Measurements from ENCODE around the gene OR1N2.
"Not testable (repeated sequence)": the region's sequence is repeated elsewhere in the genome, so short reads cannot be mapped to it uniquely, and the experiment has no call there.

Gene OR1N2, protein sequence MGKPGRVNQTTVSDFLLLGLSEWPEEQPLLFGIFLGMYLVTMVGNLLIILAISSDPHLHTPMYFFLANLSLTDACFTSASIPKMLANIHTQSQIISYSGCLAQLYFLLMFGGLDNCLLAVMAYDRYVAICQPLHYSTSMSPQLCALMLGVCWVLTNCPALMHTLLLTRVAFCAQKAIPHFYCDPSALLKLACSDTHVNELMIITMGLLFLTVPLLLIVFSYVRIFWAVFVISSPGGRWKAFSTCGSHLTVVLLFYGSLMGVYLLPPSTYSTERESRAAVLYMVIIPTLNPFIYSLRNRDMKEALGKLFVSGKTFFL

GRCh38 chr9:122552812-122553211 is at the start of gene OR1N2:
Gene OR1N2 (plus strand): TSS chr9:122553112. CDS start chr9:122553212, 100 bp downstream.
- Histone ChIP-seq H3K4me3 (ENCODE audit: low read length) (no peak within 1 kb of the TSS), H3K36me3 (ENCODE audit: insufficient read depth, low read depth, low read length) (no peaks in the 10 kb centered on the region), H3K4me1 (ENCODE audit: insufficient read depth, low read length) (no peaks in the 10 kb centered on the region), H3K27me3 (ENCODE audit: insufficient read depth, low read length) (no peaks in the 10 kb centered on the region), H3K27ac (ENCODE audit: low read length) (no peak within 1 kb of the TSS), H3K9me3 (ENCODE audit: insufficient read depth, low read depth, low read length) (peaks cover 85% of the 10 kb centered on the region), H3K9ac (ENCODE audit: low read depth, low read length) (no peak within 1 kb of the TSS)

DNA sequence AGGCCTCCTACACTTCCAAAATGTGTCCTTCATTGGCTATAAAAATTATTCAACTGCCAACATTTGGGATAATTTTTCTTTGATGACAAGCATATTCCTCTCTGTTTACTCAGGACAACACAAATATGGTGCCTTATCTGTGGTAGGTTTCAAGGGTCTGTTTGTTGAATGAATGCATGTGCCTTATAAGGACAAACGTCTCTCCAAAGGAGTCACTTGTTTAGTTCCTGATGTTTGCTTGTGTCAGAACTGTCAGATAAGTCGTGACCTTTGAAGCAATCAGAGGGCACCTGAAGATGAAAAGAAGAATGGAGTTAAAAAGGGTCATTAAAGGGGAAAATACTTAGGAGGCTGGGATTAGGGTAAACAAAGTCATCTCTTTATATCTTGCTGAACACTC is 45.9 kb upstream of the OR1N2 start:
- Histone ChIP-seq H3K4me3 (ENCODE audit: low read length) (no peak overlapping the region), H3K4me1 (ENCODE audit: insufficient read depth, low read length) (no peaks in the 10 kb centered on the region), H3K9me3 (ENCODE audit: insufficient read depth, low read depth, low read length) (peaks cover 71% of the 10 kb centered on the region), H3K27me3 (ENCODE audit: insufficient read depth, low read length) (no peaks in the 10 kb centered on the region; the same call in 1 of the 2 replicates), H3K27ac (ENCODE audit: low read length) (no peak overlapping the region), H3K36me3 (ENCODE audit: insufficient read depth, low read depth, low read length) (no peaks in the 10 kb centered on the region), H3K9ac (ENCODE audit: low read depth, low read length) (no peak overlapping the region)

- H3K9me3 ChIP-seq (ENCODE audit: insufficient read depth, low read depth, low read length), result peaks cover 66% of the 10 kb centered on the region
- no peaks in the 10 kb centered on the region for H3K36me3 ChIP-seq (ENCODE audit: insufficient read depth, low read depth, low read length)
- H3K27ac ChIP-seq (ENCODE audit: low read length), result no peak within 1 kb of the TSS
- H3K9ac ChIP-seq (ENCODE audit: low read depth, low read length), result no peak within 1 kb of the TSS
- H3K4me1 ChIP-seq (ENCODE audit: insufficient read depth, low read length), result no peaks in the 10 kb centered on the region
- no peak within 1 kb of the TSS for H3K4me3 ChIP-seq (ENCODE audit: low read length)
- H3K27me3 ChIP-seq (ENCODE audit: insufficient read depth, low read length), result peaks cover 2% of the 10 kb centered on the region; the same call in 1 of the 2 replicates
These were observed 42.4 kb upstream of the OR1N2 start, which contains the start of gene OR1J2 for GRCh38 chr9:122510502-122510901. Gene OR1J2 (plus strand): TSS chr9:122510802. CDS start chr9:122510802, 0 bp downstream.

- Histone ChIP-seq H3K4me1 (ENCODE audit: insufficient read depth, low read length) (no peaks in the 10 kb centered on the region), H3K9ac (ENCODE audit: low read depth, low read length) (no peak overlapping the region), H3K36me3 (ENCODE audit: insufficient read depth, low read depth, low read length) (no peaks in the 10 kb centered on the region), H3K9me3 (ENCODE audit: insufficient read depth, low read depth, low read length) (peaks cover 82% of the 10 kb centered on the region), H3K4me3 (ENCODE audit: low read length) (no peak overlapping the region), H3K27ac (ENCODE audit: low read length) (no peak overlapping the region), H3K27me3 (ENCODE audit: insufficient read depth, low read length) (peaks cover 5% of the 10 kb centered on the region; the same call in 1 of the 2 replicates)
These were observed 34.7 kb upstream of the OR1N2 start for GRCh38 chr9:122518226-122518625.

GRCh38 chr9:122518841-122519240 is 34.1 kb upstream of the OR1N2 start, which contains the start of gene OR1J4:
Gene OR1J4 (plus strand): TSS chr9:122519141. CDS start chr9:122519141, 0 bp downstream.
- Histone ChIP-seq H3K36me3 (ENCODE audit: insufficient read depth, low read depth, low read length) (no peaks in the 10 kb centered on the region), H3K4me3 (ENCODE audit: low read length) (no peak within 1 kb of the TSS), H3K27ac (ENCODE audit: low read length) (no peak within 1 kb of the TSS), H3K9ac (ENCODE audit: low read depth, low read length) (no peak within 1 kb of the TSS), H3K9me3 (ENCODE audit: insufficient read depth, low read depth, low read length) (peaks cover 86% of the 10 kb centered on the region), H3K4me1 (ENCODE audit: insufficient read depth, low read length) (no peaks in the 10 kb centered on the region), H3K27me3 (ENCODE audit: insufficient read depth, low read length) (peaks cover 5% of the 10 kb centered on the region; the same call in 1 of the 2 replicates)

GRCh38 chr9:122519376-122519775 is 33.5 kb upstream of the OR1N2 start:
- no peaks in the 10 kb centered on the region for H3K4me1 ChIP-seq (ENCODE audit: insufficient read depth, low read length)
- H3K27me3 ChIP-seq (ENCODE audit: insufficient read depth, low read length), result peaks cover 5% of the 10 kb centered on the region; the same call in 1 of the 2 replicates
- no peak overlapping the region for H3K4me3 ChIP-seq (ENCODE audit: low read length)
- peaks cover 85% of the 10 kb centered on the region for H3K9me3 ChIP-seq (ENCODE audit: insufficient read depth, low read depth, low read length)
- no peak overlapping the region for H3K27ac ChIP-seq (ENCODE audit: low read length)
- H3K9ac ChIP-seq (ENCODE audit: low read depth, low read length), result no peak overlapping the region
- no peaks in the 10 kb centered on the region for H3K36me3 ChIP-seq (ENCODE audit: insufficient read depth, low read depth, low read length)

DNA sequence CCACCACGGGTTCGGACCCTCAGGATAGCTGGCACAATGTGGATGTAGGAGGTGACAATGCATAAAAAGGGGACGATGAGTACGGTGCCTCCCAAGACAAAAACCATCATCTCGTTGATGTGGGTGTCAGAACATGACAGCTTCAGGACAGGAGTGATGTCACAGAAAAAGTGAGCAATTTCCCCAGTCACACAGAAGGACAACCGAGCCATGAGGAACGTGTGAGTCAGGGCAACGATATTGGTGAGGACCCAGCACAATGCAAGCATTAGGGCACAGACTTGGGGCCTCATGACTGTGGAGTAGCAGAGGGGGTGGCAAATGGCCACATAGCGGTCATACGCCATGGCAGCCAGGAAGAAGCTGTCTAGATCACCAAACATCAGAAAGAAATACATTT is 26.3 kb upstream of the OR1N2 start:
- H3K4me1 ChIP-seq (ENCODE audit: insufficient read depth, low read length), result no peaks in the 10 kb centered on the region
- H3K36me3 ChIP-seq (ENCODE audit: insufficient read depth, low read depth, low read length), result no peaks in the 10 kb centered on the region
- no peaks in the 10 kb centered on the region; the same call in 1 of the 2 replicates for H3K27me3 ChIP-seq (ENCODE audit: insufficient read depth, low read length)
- H3K27ac ChIP-seq (ENCODE audit: low read length), result no peak overlapping the region
- no peak overlapping the region for H3K9ac ChIP-seq (ENCODE audit: low read depth, low read length)
- no peak overlapping the region for H3K4me3 ChIP-seq (ENCODE audit: low read length)
- H3K9me3 ChIP-seq (ENCODE audit: insufficient read depth, low read depth, low read length), result peaks cover 75% of the 10 kb centered on the region

DNA sequence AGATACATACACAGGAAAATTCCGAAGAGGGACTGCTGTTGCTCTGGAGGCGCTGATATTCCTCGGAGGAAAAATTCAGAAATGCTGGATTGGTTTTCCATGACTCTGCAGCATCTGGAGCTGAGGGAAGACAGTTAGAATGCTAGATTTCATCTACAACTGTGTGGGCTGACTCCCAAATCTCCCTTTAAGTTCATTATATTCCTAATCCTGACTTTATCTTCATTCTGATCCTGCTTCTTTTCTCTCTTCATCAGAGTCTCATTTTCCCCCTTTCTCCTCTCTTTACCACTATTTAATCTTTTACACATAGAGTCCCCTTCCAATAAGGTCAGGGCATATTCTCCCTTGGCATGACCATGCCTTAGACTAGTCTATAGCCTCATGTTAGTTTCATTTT is 25.7 kb upstream of the OR1N2 start, which contains the start of gene OR1N1:
TSS of gene OR1N1 (minus strand) at position 101 of the 400 bp plus-strand sequence. CDS start at position 101, 0 bp downstream.
- Histone ChIP-seq H3K27me3 (ENCODE audit: insufficient read depth, low read length) (no peaks in the 10 kb centered on the region; the same call in 1 of the 2 replicates), H3K4me3 (ENCODE audit: low read length) (no peak within 1 kb of the TSS), H3K9ac (ENCODE audit: low read depth, low read length) (no peak within 1 kb of the TSS), H3K27ac (ENCODE audit: low read length) (no peak within 1 kb of the TSS), H3K36me3 (ENCODE audit: insufficient read depth, low read depth, low read length) (no peaks in the 10 kb centered on the region), H3K9me3 (ENCODE audit: insufficient read depth, low read depth, low read length) (peaks cover 70% of the 10 kb centered on the region), H3K4me1 (ENCODE audit: insufficient read depth, low read length) (no peaks in the 10 kb centered on the region)

DNA sequence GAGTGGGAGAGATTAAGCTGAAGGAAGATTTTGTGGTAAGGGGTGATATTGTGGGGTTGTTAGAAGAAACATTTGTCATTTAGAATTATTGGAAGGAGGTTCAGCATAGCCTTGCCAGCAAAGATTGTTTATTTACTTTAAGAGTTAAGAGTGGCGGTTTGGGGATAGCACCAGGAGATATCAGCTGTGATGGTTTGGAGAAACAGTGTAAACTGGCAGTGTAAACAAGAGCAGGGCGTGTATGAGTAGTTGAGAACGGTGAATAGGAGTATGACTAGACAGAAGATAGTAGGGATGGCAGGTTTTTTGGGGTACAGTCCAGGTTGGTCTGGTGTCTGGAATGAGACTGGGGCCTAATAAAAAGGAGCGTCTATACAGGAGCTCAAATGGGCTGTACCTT is 21.8 kb upstream of the OR1N2 start:
- not testable (repeated sequence) for H3K4me3 ChIP-seq (ENCODE audit: low read length); H3K36me3 ChIP-seq (ENCODE audit: insufficient read depth, low read depth, low read length); H3K27ac ChIP-seq (ENCODE audit: low read length); H3K4me1 ChIP-seq (ENCODE audit: insufficient read depth, low read length); H3K27me3 ChIP-seq (ENCODE audit: insufficient read depth, low read length); H3K9ac ChIP-seq (ENCODE audit: low read depth, low read length)
- H3K9me3 ChIP-seq (ENCODE audit: insufficient read depth, low read depth, low read length), result peaks cover 42% of the 10 kb centered on the region; the same call in 1 of the 2 replicates

- no peak overlapping the region for H3K4me3 ChIP-seq (ENCODE audit: low read length)
- H3K9me3 ChIP-seq (ENCODE audit: insufficient read depth, low read depth, low read length), result peaks cover 21% of the 10 kb centered on the region
- H3K4me1 ChIP-seq (ENCODE audit: insufficient read depth, low read length), result no peaks in the 10 kb centered on the region
- no peaks in the 10 kb centered on the region for H3K36me3 ChIP-seq (ENCODE audit: insufficient read depth, low read depth, low read length)
- no peak overlapping the region for H3K27ac ChIP-seq (ENCODE audit: low read length)
- no peaks in the 10 kb centered on the region for H3K27me3 ChIP-seq (ENCODE audit: insufficient read depth, low read length)
- H3K9ac ChIP-seq (ENCODE audit: low read depth, low read length), result no peak overlapping the region
These were observed 16.8 kb upstream of the OR1N2 start for GRCh38 chr9:122536134-122536533.

GRCh38 chr9:122537066-122537465 is 15.8 kb upstream of the OR1N2 start:
- H3K9me3 ChIP-seq (ENCODE audit: insufficient read depth, low read depth, low read length), result peaks cover 29% of the 10 kb centered on the region
- H3K27me3 ChIP-seq (ENCODE audit: insufficient read depth, low read length); H3K36me3 ChIP-seq (ENCODE audit: insufficient read depth, low read depth, low read length); H3K9ac ChIP-seq (ENCODE audit: low read depth, low read length); H3K4me3 ChIP-seq (ENCODE audit: low read length); H3K27ac ChIP-seq (ENCODE audit: low read length); H3K4me1 ChIP-seq (ENCODE audit: insufficient read depth, low read length): not testable (repeated sequence)

- H3K4me3 ChIP-seq (ENCODE audit: low read length), result no peak overlapping the region
- H3K27me3 ChIP-seq (ENCODE audit: insufficient read depth, low read length), result no peaks in the 10 kb centered on the region
- no peaks in the 10 kb centered on the region for H3K36me3 ChIP-seq (ENCODE audit: insufficient read depth, low read depth, low read length)
- H3K27ac ChIP-seq (ENCODE audit: low read length), result no peak overlapping the region
- peaks cover 42% of the 10 kb centered on the region for H3K9me3 ChIP-seq (ENCODE audit: insufficient read depth, low read depth, low read length)
- H3K9ac ChIP-seq (ENCODE audit: low read depth, low read length), result no peak overlapping the region
- H3K4me1 ChIP-seq (ENCODE audit: insufficient read depth, low read length), result no peaks in the 10 kb centered on the region
These were observed 14.2 kb upstream of the OR1N2 start for GRCh38 chr9:122538757-122539156.
